ENCODE results near the gene SLC7A8.
"Not testable (repeated sequence)": the region's sequence is repeated elsewhere in the genome, so short reads cannot be mapped to it uniquely, and the experiment has no call there.

SLC7A8 gene

GRCh38 chr14:23110579-23111365 lies 72.7 kb downstream of the SLC7A8 start:
- H3K4me3 ChIP-seq (replicated peaks; ENCODE audit: insufficient read depth, low read length): no peak overlapping the region

DNA sequence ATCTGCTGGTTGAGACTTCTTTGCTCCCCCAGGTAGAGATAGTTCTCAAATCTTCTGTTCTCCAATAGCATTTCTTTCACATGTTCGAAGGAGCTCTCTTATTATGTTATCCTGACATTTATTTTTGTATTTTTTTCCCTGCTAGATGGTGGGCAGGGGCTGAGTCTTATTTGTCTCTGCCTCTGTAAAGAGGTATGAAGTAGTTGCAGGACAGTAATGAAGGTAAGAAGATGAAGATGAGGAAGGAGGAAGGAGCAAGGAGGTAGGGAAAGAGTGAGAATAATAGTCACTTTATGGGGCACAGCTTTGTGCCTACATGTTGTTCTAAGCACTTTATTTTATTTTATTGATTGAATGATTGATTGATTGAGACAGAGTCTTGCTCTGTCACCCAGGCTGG lies 73.7 kb downstream of the SLC7A8 start:
- Histone ChIP-seq H3K27ac (replicated peaks) (peak overlapping the region; percentile 33), H3K27me3 (ENCODE audit: insufficient read depth, poor library complexity, severe bottlenecking) (no peaks in the 10 kb centered on the region), H3K4me3 (replicated peaks; ENCODE audit: insufficient read depth, low read length) (no peak overlapping the region)
- no peak for DNase-seq (ENCODE audit: low read depth in 1 of 2, low spot score in 1 of 2)
- TF ChIP-seq POLR2AphosphoS5 (IDR thresholded peaks at IDR 0.05; ENCODE audit: low read depth): no peak

More at GRCh38 chr14:23110579-23111365, 72.7 kb downstream of the SLC7A8 start:
- H3K27ac ChIP-seq (replicated peaks): peak overlapping the region; percentile 99
- DNase-seq (ENCODE audit: low read depth in 1 of 2, low spot score in 1 of 2): peak in 1 of 2 experiments; percentile 47
- no peak for TF ChIP-seq SPI1 (IDR thresholded peaks at IDR 0.05; ENCODE audit: borderline replicate concordance, low read depth)
- TF ChIP-seq GABPA (IDR thresholded peaks at IDR 0.05; ENCODE audit: low read depth): no peak
- TF ChIP-seq, protein P1, sequence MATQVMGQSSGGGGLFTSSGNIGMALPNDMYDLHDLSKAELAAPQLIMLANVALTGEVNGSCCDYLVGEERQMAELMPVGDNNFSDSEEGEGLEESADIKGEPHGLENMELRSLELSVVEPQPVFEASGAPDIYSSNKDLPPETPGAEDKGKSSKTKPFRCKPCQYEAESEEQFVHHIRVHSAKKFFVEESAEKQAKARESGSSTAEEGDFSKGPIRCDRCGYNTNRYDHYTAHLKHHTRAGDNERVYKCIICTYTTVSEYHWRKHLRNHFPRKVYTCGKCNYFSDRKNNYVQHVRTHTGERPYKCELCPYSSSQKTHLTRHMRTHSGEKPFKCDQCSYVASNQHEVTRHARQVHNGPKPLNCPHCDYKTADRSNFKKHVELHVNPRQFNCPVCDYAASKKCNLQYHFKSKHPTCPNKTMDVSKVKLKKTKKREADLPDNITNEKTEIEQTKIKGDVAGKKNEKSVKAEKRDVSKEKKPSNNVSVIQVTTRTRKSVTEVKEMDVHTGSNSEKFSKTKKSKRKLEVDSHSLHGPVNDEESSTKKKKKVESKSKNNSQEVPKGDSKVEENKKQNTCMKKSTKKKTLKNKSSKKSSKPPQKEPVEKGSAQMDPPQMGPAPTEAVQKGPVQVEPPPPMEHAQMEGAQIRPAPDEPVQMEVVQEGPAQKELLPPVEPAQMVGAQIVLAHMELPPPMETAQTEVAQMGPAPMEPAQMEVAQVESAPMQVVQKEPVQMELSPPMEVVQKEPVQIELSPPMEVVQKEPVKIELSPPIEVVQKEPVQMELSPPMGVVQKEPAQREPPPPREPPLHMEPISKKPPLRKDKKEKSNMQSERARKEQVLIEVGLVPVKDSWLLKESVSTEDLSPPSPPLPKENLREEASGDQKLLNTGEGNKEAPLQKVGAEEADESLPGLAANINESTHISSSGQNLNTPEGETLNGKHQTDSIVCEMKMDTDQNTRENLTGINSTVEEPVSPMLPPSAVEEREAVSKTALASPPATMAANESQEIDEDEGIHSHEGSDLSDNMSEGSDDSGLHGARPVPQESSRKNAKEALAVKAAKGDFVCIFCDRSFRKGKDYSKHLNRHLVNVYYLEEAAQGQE (IDR thresholded peaks at IDR 0.05; ENCODE audit: insufficient replicate concordance, low read depth): no peak
- TF ChIP-seq, protein P2, sequence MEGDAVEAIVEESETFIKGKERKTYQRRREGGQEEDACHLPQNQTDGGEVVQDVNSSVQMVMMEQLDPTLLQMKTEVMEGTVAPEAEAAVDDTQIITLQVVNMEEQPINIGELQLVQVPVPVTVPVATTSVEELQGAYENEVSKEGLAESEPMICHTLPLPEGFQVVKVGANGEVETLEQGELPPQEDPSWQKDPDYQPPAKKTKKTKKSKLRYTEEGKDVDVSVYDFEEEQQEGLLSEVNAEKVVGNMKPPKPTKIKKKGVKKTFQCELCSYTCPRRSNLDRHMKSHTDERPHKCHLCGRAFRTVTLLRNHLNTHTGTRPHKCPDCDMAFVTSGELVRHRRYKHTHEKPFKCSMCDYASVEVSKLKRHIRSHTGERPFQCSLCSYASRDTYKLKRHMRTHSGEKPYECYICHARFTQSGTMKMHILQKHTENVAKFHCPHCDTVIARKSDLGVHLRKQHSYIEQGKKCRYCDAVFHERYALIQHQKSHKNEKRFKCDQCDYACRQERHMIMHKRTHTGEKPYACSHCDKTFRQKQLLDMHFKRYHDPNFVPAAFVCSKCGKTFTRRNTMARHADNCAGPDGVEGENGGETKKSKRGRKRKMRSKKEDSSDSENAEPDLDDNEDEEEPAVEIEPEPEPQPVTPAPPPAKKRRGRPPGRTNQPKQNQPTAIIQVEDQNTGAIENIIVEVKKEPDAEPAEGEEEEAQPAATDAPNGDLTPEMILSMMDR (IDR thresholded peaks at IDR 0.05; ENCODE audit: insufficient read depth, low read length): no peak
- peak; percentile 45; the same call in 1 of the 2 replicates for TF ChIP-seq POLR2AphosphoS5 (IDR thresholded peaks at IDR 0.05; ENCODE audit: low read depth)
- no peaks in the 10 kb centered on the region for H3K27me3 ChIP-seq (ENCODE audit: insufficient read depth, poor library complexity, severe bottlenecking)

GRCh38 chr14:23108169-23108568 lies 75.3 kb downstream of the SLC7A8 start:
- not testable (repeated sequence) for H3K27me3 ChIP-seq (ENCODE audit: insufficient read depth, poor library complexity, severe bottlenecking); H3K27ac ChIP-seq (replicated peaks); DNase-seq (ENCODE audit: low read depth in 1 of 2, low spot score in 1 of 2); H3K4me3 ChIP-seq (replicated peaks; ENCODE audit: insufficient read depth, low read length)

- H3K27ac ChIP-seq (replicated peaks); H3K4me3 ChIP-seq (replicated peaks; ENCODE audit: insufficient read depth, low read length); DNase-seq (ENCODE audit: low read depth in 1 of 2, low spot score in 1 of 2); H3K27me3 ChIP-seq (ENCODE audit: insufficient read depth, poor library complexity, severe bottlenecking): not testable (repeated sequence)
Observed at GRCh38 chr14:23107620-23108019, 75.8 kb downstream of the SLC7A8 start.

GRCh38 chr14:23106747-23107045 lies 76.8 kb downstream of the SLC7A8 start:
- TF ChIP-seq SPI1 (IDR thresholded peaks at IDR 0.05; ENCODE audit: borderline replicate concordance, low read depth) (no peak), POLR2AphosphoS5 (IDR thresholded peaks at IDR 0.05; ENCODE audit: low read depth) (no peak), GABPA (IDR thresholded peaks at IDR 0.05; ENCODE audit: low read depth) (no peak)
- TF ChIP-seq, protein P2 (IDR thresholded peaks at IDR 0.05; ENCODE audit: insufficient read depth, low read length): no peak
- TF ChIP-seq, protein P1 (IDR thresholded peaks at IDR 0.05; ENCODE audit: insufficient replicate concordance, low read depth): no peak
- Histone ChIP-seq H3K4me3 (replicated peaks; ENCODE audit: insufficient read depth, low read length) (no peak overlapping the region), H3K27ac (replicated peaks) (no peak overlapping the region), H3K27me3 (ENCODE audit: insufficient read depth, poor library complexity, severe bottlenecking) (no peaks in the 10 kb centered on the region)
- DNase-seq (ENCODE audit: low read depth in 1 of 2, low spot score in 1 of 2): no peak
